GM12874 (cell line): ENCODE measurements around the gene SPACA6.

Experiments
- CTCF ChIP-seq: IDR thresholded peaks from 2 replicates; pipeline ENCODE4 v1.5.1; 2011; ENCODE audit warnings: low read depth, mild to moderate bottlenecking, control low read depth, low read length, moderate library complexity; ENCODE audit not compliant: insufficient read depth

Gene SPACA6

GRCh38 chr19:51739466-51740213, 46.5 kb downstream of the SPACA6 start:
- no peak for TF ChIP-seq CTCF

DNA sequence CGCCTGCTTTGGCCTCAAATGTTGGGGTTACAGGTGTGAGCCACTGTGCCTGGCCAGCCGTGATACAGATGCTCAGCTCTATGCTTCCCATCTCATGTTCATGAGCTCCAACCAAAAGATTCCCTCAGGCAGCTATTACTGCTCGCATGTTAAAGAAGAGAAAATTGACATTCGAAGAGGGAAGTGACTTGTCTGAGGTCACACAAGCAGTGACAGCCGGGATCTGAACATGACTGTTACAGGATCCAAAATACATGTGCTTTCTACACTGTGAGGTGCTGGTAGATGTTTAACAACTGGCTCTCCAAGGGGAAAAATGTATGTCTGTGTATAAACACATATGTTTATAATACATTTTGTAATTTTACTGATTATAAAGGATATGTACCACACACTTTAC, 47.2 kb downstream of the SPACA6 start:
- TF ChIP-seq CTCF = no peak

- no peak for TF ChIP-seq CTCF
These were observed 49.7 kb downstream of the SPACA6 start for GRCh38 chr19:51742789-51743188.

- no peak for TF ChIP-seq CTCF
These were observed 50.3 kb downstream of the SPACA6 start for GRCh38 chr19:51743405-51743804.

DNA sequence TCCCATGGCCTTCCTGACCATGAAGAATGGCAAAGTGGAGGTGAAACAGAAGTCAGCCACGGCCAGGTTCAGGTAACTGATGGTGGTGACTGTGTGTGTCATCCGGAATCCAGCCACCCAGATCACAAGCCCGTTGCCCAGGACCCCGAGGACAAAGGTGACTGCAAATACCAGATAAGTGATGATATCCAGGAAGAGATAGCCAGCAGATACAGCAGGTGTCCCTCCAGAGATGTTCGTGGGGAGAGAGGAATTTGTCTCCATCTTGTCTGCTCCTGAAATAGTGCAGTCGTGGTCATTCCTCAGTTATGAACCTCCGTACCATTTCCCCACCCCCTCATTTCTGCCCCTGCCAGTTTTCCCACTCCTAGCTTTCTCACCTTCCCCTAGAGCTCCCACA, 53.6 kb downstream of the SPACA6 start:
- no peak for TF ChIP-seq CTCF

- no peak for TF ChIP-seq CTCF
These were observed 56.8 kb downstream of the SPACA6 start for GRCh38 chr19:51749979-51750378.

- TF ChIP-seq CTCF = no peak
These were observed 57.4 kb downstream of the SPACA6 start for GRCh38 chr19:51750400-51751094.
